Keratinocyte (primary cell): ENCODE measurements around the gene FRMD3. TPM values are rescaled to one million over a fixed set of nuclear protein-coding genes. Genes with fewer than 3 reads are reported as not detected.

Experiments
- DNase-seq: peaks from one replicate; pipeline ENCODE4 v3.0.0-alpha.2; 2011; ENCODE audit warnings: low read depth, missing footprints, low spot score
- FAIRE-seq: peaks from 2 replicates; lab custom pipeline; 2011; peaks lifted over from hg19 to GRCh38; lab: Jason Lieb, UNC
- H2AFZ ChIP-seq: 2 replicates; pipeline ENCODE4 v1.6.0; 2012; ENCODE audit warnings: low read length, control low read depth, inconsistent platforms; ENCODE audit not compliant: control insufficient read depth
- H3K27ac ChIP-seq: 2 replicates; pipeline ENCODE4 v1.5.1; 2011; ENCODE audit warnings: low read length; ENCODE audit not compliant: control insufficient read depth, insufficient read depth
- H3K27me3 ChIP-seq: 3 replicates; pipeline ENCODE4 v1.6.0; 2011; ENCODE audit warnings: low read length; ENCODE audit not compliant: control insufficient read depth, insufficient read depth; ENCODE audit errors: extremely low read depth
- H3K36me3 ChIP-seq, 2 experiments: 2 replicates in 1 of 2; 3 replicates in 1 of 2; pipeline ENCODE4 v1.5.1; 2011; ENCODE audit warnings: low read length in 2 of 2, mild to moderate bottlenecking in 1 of 2; ENCODE audit not compliant: control insufficient read depth in 2 of 2, insufficient read depth in 2 of 2; ENCODE audit errors: extremely low read depth in 1 of 2
- H3K4me1 ChIP-seq: 3 replicates; pipeline ENCODE4 v1.5.1; 2011; ENCODE audit warnings: low read length; ENCODE audit not compliant: control insufficient read depth, insufficient read depth; ENCODE audit errors: extremely low read depth
- H3K4me2 ChIP-seq: 3 replicates; pipeline ENCODE4 v1.6.0; 2011; ENCODE audit warnings: low read depth, low read length; ENCODE audit not compliant: control insufficient read depth, insufficient read depth; ENCODE audit errors: extremely low read depth
- H3K4me3 ChIP-seq, 3 experiments: fragments of 200-600 bp in 1 of 3; sonication (generic) in 1 of 3; 2 replicates in 2 of 3; 3 replicates in 1 of 3; pipeline ENCODE4 v1.5.1; 2011 to 2016; ENCODE audit warnings: low read length in 3 of 3, mild to moderate bottlenecking in 3 of 3, control low read depth in 2 of 3, inconsistent platforms in 1 of 3, low read depth in 1 of 3, mixed read lengths in 1 of 3, mixed run types in 1 of 3, moderate library complexity in 1 of 3; ENCODE audit not compliant: control insufficient read depth in 2 of 3, insufficient read depth in 2 of 3; ENCODE audit errors: extremely low read depth in 1 of 3
- H3K79me2 ChIP-seq: 2 replicates; pipeline ENCODE4 v1.6.0; 2012; ENCODE audit warnings: low read length; ENCODE audit not compliant: control insufficient read depth, insufficient read depth
- H3K9ac ChIP-seq: 3 replicates; pipeline ENCODE4 v1.6.0; 2011; ENCODE audit warnings: low read length; ENCODE audit not compliant: control insufficient read depth, insufficient read depth; ENCODE audit errors: extremely low read depth
- H3K9me1 ChIP-seq: 3 replicates; pipeline ENCODE4 v1.6.0; 2011; ENCODE audit warnings: low read length; ENCODE audit not compliant: control insufficient read depth, insufficient read depth; ENCODE audit errors: extremely low read depth
- H3K9me3 ChIP-seq: 2 replicates; pipeline ENCODE4 v1.5.1; 2012; ENCODE audit warnings: low read depth, low read length; ENCODE audit not compliant: control insufficient read depth
- H4K20me1 ChIP-seq: 3 replicates; pipeline ENCODE4 v1.6.0; 2011; ENCODE audit warnings: low read length; ENCODE audit not compliant: control insufficient read depth, insufficient read depth; ENCODE audit errors: extremely low read depth
- CTCF ChIP-seq, 3 experiments: IDR thresholded peaks in 1 of 3; conservative IDR thresholded peaks in 1 of 3; optimal IDR thresholded peaks in 1 of 3; 2 replicates in 2 of 3; 3 replicates in 1 of 3; pipeline versions ENCODE3 to v1.5.1; 2011; ENCODE audit warnings: low read length in 3 of 3, mild to moderate bottlenecking in 3 of 3, moderate library complexity in 2 of 3, control low read depth in 1 of 3, inconsistent platforms in 1 of 3; ENCODE audit not compliant: insufficient read depth in 2 of 3; ENCODE audit errors: extremely low read depth in 1 of 3
- EZH2 ChIP-seq: IDR thresholded peaks from one replicate; pipeline ENCODE4 v1.6.1; 2012; ENCODE audit warnings: inconsistent platforms, mild to moderate bottlenecking, low read length, moderate library complexity
- dilution Hi-C: fragments of 300-500 bp; cut with MboI; formaldehyde crosslinking; loops from one replicate; pipeline ENCODE4 v1.7.0; 2020; ENCODE audit warnings: low sequenced_read_pairs; ENCODE audit not compliant: extremely low pct_ligation_motif_present
- polyA plus RNA-seq, 5 experiments: library from polyadenylated mRNA; depleted of rRNA in 3 of 5; stranded (reverse) in 3 of 5; stranded (forward) in 1 of 5; unstranded in 1 of 5; fragments of >200 nt; gene quantifications; 1 replicate in 1 of 5; 2 replicates in 3 of 5; 3 replicates in 1 of 5; pipeline versions ENCODE4 v1.2.1 to v1.2.3, GENCODE V29; 2011 to 2012; ENCODE audit warnings: missing spikeins in 2 of 5, low read depth in 1 of 5, low replicate concordance in 1 of 5

Gene FRMD3
- polyA plus RNA-seq, 1 donor (not counting 4 experiments of a cell fraction or from before 2014, with no cell fraction given) = 0.21 TPM

GRCh38 chr9:83477120-83477519 lies 61.1 kb downstream of the FRMD3 start:
- H3K79me2 ChIP-seq = no peaks in the 10 kb centered on the region
- FAIRE-seq = no peak
- H3K9me1 ChIP-seq = no peaks in the 10 kb centered on the region
- no peaks in the 10 kb centered on the region for H3K4me1 ChIP-seq
- dilution Hi-C loops = no loop called here
- H4K20me1 ChIP-seq = no peaks in the 10 kb centered on the region
- H3K4me2 ChIP-seq = no peak overlapping the region
- no peak overlapping the region for H2AFZ ChIP-seq
- H3K9me3 ChIP-seq = no peaks in the 10 kb centered on the region
- no peak for DNase-seq
- H3K4me3 ChIP-seq = no peak overlapping the region
- no peak overlapping the region for H3K27ac ChIP-seq
- TF ChIP-seq EZH2 (no peak), CTCF (optimal IDR thresholded peaks at IDR 0.05 in 1 of 3, IDR thresholded peaks at IDR 0.05 in 1 of 3, conservative IDR thresholded peaks at IDR 0.05 in 1 of 3; ENCODE audit: extremely low read depth in 1 of 3, insufficient read depth in 2 of 3, low read length in 3 of 3) (no peak)
- H3K9ac ChIP-seq = no peak overlapping the region
- H3K36me3 ChIP-seq = no peaks in the 10 kb centered on the region
- H3K27me3 ChIP-seq = no peaks in the 10 kb centered on the region

GRCh38 chr9:83476513-83476912 lies 61.7 kb downstream of the FRMD3 start:
- Histone ChIP-seq H3K9ac (no peak overlapping the region), H3K9me1 (no peaks in the 10 kb centered on the region), H3K27me3 (no peaks in the 10 kb centered on the region), H3K4me2 (no peak overlapping the region), H3K27ac (no peak overlapping the region), H3K9me3 (no peaks in the 10 kb centered on the region), H3K36me3 (no peaks in the 10 kb centered on the region), H3K4me3 (no peak overlapping the region), H4K20me1 (no peaks in the 10 kb centered on the region), H3K4me1 (no peaks in the 10 kb centered on the region), H2AFZ (no peak overlapping the region), H3K79me2 (no peaks in the 10 kb centered on the region)
- dilution Hi-C loops = no loop called here
- TF ChIP-seq CTCF (optimal IDR thresholded peaks at IDR 0.05 in 1 of 3, IDR thresholded peaks at IDR 0.05 in 1 of 3, conservative IDR thresholded peaks at IDR 0.05 in 1 of 3; ENCODE audit: extremely low read depth in 1 of 3, insufficient read depth in 2 of 3, low read length in 3 of 3) (no peak), EZH2 (no peak)
- DNase-seq = no peak
- FAIRE-seq = no peak
